AG04449 (cell line): Measurements from ENCODE around the gene BEND5.

Experiments
- CTCF ChIA-PET: fragments of 350-600 bp; formaldehyde crosslinking; extraction: SDS; loops from one replicate; lab custom pipeline; 2021; ENCODE audit warnings: antibody characterized with exemption; lab: Yijun Ruan, JAX
- POLR2A ChIA-PET: fragments of 400-600, 350-600 bp; formaldehyde crosslinking; extraction: SDS; loops from one replicate; lab custom pipeline; 2020; ENCODE audit warnings: antibody characterized with exemption, inconsistent platforms; lab: Yijun Ruan, JAX
- DNase-seq: peaks from one replicate; pipeline ENCODE4 v3.0.0-alpha.2; 2010; ENCODE audit warnings: low read depth, low spot score
- H3K4me3 ChIP-seq: 2 replicates; pipeline ENCODE4 v1.5.1; 2011; ENCODE audit warnings: low read depth, mild to moderate bottlenecking, control low read depth, low read length
- CTCF ChIP-seq: IDR thresholded peaks from one replicate; pipeline ENCODE4 v1.5.1; 2011; ENCODE audit warnings: mild to moderate bottlenecking, moderate library complexity, low read length, control low read depth, inconsistent platforms; ENCODE audit not compliant: insufficient read depth; ENCODE audit errors: missing control alignments

BEND5 gene

GRCh38 chr1:48772211-48772610, 4.5 kb downstream of the BEND5 start:
- ChIA-PET POLR2A (no interaction called here), CTCF (interaction anchor here (1.6 kb wide), 1 partner anchor 10 kb away, joined by 5 read pairs; no protein-coding TSS in a partner anchor)
- no peak for TF ChIP-seq CTCF
- no peak overlapping the region for H3K4me3 ChIP-seq
- no peak for DNase-seq

GRCh38 chr1:48771561-48771960, 5.1 kb downstream of the BEND5 start:
- CTCF ChIA-PET: interaction anchor here (1.5 to 1.6 kb wide), 2 partner anchors 9 to 46 kb away, joined by 3 to 5 read pairs; no protein-coding TSS in a partner anchor
- H3K4me3 ChIP-seq: no peak overlapping the region
- DNase-seq: no peak
- no peak for TF ChIP-seq CTCF
- POLR2A ChIA-PET: no interaction called here

GRCh38 chr1:48767975-48768510, 8.6 kb downstream of the BEND5 start:
- CTCF ChIA-PET: no interaction called here

GRCh38 chr1:48765335-48765734, 11.4 kb downstream of the BEND5 start:
- no peak for DNase-seq
- CTCF ChIA-PET: no interaction called here
- H3K4me3 ChIP-seq: no peak overlapping the region
- POLR2A ChIA-PET: no interaction called here
- TF ChIP-seq CTCF: no peak

More at GRCh38 chr1:48767975-48768510, 8.6 kb downstream of the BEND5 start:
- DNase-seq: no peak
- H3K4me3 ChIP-seq: no peak overlapping the region
- POLR2A ChIA-PET: no interaction called here
- TF ChIP-seq CTCF: no peak

DNA sequence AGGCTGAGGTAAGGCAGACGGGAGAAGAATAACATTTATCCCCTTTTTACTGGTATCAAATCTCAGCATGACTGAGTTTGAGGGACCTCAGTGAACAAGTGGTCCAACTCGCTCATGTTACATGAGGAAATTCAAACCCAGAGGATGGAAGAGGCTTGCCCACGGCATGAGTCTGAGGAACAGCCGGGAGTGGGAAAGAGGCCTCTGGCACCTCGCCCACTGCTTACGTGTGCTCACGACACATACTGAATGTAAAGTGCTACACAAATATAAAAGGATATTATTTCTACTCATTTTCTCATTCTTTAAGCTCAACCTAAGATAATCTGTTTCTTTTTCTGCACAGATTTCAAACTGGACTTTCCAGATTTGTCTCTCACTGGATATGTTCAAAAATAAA, 14.7 kb downstream of the BEND5 start:
- no peak for DNase-seq
- TF ChIP-seq CTCF: no peak
- POLR2A ChIA-PET: no interaction called here
- no peak overlapping the region for H3K4me3 ChIP-seq
- CTCF ChIA-PET: interaction anchor here (0.9 to 1.8 kb wide), 3 partner anchors 10 to 84 kb away, joined by 3 to 5 read pairs (median 4); no protein-coding TSS in a partner anchor

GRCh38 chr1:48761411-48761810, 15.3 kb downstream of the BEND5 start:
- H3K4me3 ChIP-seq: no peak overlapping the region
- POLR2A ChIA-PET: no interaction called here
- DNase-seq: peak; percentile 26
- no peak for TF ChIP-seq CTCF
- CTCF ChIA-PET: interaction anchor here (1.3 to 1.8 kb wide), 3 partner anchors 11 to 84 kb away, joined by 3 to 5 read pairs (median 4); no protein-coding TSS in a partner anchor
